T-helper 2 cell treated with Interferon-gamma antibody and Interleukin-4, amounts not matched to agents 5 μg/mL and 100 μg/mL, for 36 hours (primary cell): ENCODE results near the gene HS3ST1.
A peak's percentile ranks its signal among the peaks of the same experiment; 100 is the strongest.

Source experiments
- DNase-seq: peaks from one replicate; pipeline ENCODE4 v3.0.0; 2021; ENCODE audit warnings: low spot score
- H3K27ac Mint-ChIP-seq: one replicate; pipeline ENCODE4 v1.8.0; 2021; ENCODE audit warnings: mild to moderate bottlenecking, mixed read lengths
- H3K27me3 Mint-ChIP-seq: one replicate; pipeline ENCODE4 v1.8.0; 2021; ENCODE audit warnings: low read depth, mixed read lengths
- H3K36me3 Mint-ChIP-seq: one replicate; pipeline ENCODE4 v1.8.0; 2021; ENCODE audit warnings: low read depth, mixed read lengths
- H3K4me1 Mint-ChIP-seq: one replicate; pipeline ENCODE4 v1.8.0; 2021; ENCODE audit warnings: low read depth, mixed read lengths
- H3K4me3 Mint-ChIP-seq: one replicate; pipeline ENCODE4 v1.8.0; 2022; ENCODE audit warnings: mild to moderate bottlenecking, moderate library complexity, mixed read lengths
- H3K9me3 Mint-ChIP-seq: one replicate; pipeline ENCODE4 v1.8.0; 2021; ENCODE audit warnings: mixed read lengths

HS3ST1 gene

DNA sequence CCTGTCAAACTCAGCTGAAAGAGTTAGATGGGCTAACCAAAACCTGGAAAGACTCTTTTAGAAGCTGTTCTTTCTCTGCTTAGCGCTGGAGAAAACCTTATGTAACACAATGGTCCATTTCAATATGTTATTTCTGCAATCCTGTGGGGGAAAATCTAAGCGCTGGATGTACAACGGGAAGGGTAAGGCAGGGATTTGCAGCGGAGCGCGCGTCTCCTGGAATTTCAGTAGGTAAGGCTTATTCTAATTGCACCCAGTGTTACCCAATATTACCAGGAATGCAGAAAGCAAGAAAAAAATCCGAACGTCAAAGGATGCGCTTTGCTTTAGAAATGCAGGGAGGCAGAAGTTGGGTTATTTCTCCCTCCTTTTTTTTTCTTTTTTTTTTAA, 2.0 kb downstream of the HS3ST1 start:
- Mint-ChIP-seq H3K4me1 (peaks cover 8% of the 10 kb centered on the region), H3K27me3 (peaks cover 57% of the 10 kb centered on the region), H3K36me3 (no peaks in the 10 kb centered on the region), H3K27ac (no peak overlapping the region), H3K4me3 (peak overlapping the region; percentile 24), H3K9me3 (no peaks in the 10 kb centered on the region)
- DNase-seq = no peak

DNA sequence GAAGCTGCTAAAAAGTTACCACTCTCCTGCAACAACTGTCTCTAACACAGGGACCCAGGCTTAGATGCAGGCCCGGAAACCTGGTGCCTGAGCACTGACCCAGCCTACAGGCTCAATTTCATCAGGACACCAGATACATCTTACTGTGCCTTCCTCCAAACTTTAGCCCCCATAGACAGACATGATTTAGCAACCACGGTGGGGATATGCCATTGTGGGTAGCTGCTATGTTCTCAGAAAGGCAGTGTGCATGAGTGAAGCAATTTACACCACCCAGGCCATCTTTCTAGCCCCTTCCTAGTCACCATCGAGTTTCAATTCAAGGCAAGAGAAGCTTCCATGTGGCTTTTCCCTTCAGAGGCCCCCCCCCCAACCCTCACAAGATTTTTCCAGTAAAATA, 2.7 kb downstream of the HS3ST1 start:
- Mint-ChIP-seq H3K36me3 (no peaks in the 10 kb centered on the region), H3K27me3 (peaks cover 52% of the 10 kb centered on the region), H3K27ac (no peak overlapping the region), H3K4me1 (peaks cover 8% of the 10 kb centered on the region), H3K4me3 (no peak overlapping the region), H3K9me3 (no peaks in the 10 kb centered on the region)
- no peak for DNase-seq

DNA sequence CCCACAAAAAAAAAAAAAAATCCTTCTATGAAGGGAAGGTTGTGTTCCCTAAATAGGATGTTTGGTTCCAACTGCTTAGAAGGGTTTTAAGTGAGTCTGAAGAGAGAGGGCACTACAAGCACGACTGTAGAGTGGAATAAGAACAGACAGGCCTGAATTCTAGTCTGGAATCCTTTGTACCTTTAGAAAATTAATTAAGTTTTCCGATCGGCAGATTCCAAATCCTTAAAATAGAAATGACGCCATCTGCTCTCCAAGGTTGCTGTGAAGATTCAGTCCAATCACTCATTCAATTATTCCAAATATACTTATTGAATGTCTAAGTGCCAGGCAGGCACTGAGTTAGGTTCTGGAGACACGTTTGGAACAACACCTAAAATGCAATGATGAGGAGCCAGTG, 3.8 kb downstream of the HS3ST1 start:
- Mint-ChIP-seq H3K4me1 (peaks cover 8% of the 10 kb centered on the region), H3K36me3 (no peaks in the 10 kb centered on the region), H3K4me3 (no peak overlapping the region)

DNA sequence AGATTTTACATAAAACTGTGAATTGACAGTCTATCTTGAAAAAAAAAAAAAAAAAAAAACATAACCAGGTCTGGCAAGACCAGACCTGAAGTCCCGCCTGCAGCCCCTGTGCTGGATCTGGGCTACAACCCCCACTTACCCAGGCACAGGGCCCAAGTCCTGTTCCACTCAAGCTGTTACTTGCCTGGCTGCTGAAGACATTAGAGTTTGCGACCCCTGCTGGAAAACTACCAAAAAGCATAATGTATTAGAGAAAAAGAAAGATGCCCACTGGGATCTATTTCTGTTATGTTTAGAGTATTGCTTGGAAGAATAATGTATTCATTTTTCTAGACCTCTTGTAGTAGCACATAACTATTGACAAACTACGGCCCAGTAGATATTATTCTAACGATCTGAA, 4.7 kb downstream of the HS3ST1 start:
- H3K27ac Mint-ChIP-seq = no peak overlapping the region
- H3K36me3 Mint-ChIP-seq = no peaks in the 10 kb centered on the region
- no peaks in the 10 kb centered on the region for H3K9me3 Mint-ChIP-seq
- no peak for DNase-seq
- peaks cover 5% of the 10 kb centered on the region for H3K4me1 Mint-ChIP-seq
- H3K27me3 Mint-ChIP-seq = peaks cover 34% of the 10 kb centered on the region
- no peak overlapping the region for H3K4me3 Mint-ChIP-seq

More for the DNA sequence above, 3.8 kb downstream of the HS3ST1 start:
- DNase-seq = no peak
- H3K27me3 Mint-ChIP-seq = peaks cover 42% of the 10 kb centered on the region
- H3K27ac Mint-ChIP-seq = no peak overlapping the region
- H3K9me3 Mint-ChIP-seq = no peaks in the 10 kb centered on the region

DNA sequence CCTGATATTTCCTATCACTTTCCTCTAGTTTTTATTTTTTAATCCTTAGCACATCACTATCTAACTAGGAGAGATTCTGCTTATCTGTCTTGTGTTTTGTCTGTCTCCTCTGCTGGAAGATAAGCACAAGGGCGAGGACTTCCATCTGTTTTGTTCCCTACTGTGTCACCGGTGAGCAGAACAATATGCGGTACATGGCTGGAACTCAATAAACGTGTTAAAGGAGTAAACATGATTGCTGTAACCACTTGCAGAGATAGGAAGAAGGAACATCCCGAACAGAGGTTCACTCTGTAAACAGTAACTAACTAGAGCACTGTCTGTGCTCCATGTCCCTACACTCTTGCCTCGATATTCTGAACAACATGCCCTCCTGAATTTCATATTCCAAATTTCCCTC, 5.2 kb downstream of the HS3ST1 start:
- Mint-ChIP-seq H3K27ac (no peak overlapping the region), H3K27me3 (peaks cover 32% of the 10 kb centered on the region), H3K36me3 (no peaks in the 10 kb centered on the region), H3K4me3 (no peak overlapping the region), H3K9me3 (no peaks in the 10 kb centered on the region), H3K4me1 (peaks cover 5% of the 10 kb centered on the region)
- no peak for DNase-seq

DNA sequence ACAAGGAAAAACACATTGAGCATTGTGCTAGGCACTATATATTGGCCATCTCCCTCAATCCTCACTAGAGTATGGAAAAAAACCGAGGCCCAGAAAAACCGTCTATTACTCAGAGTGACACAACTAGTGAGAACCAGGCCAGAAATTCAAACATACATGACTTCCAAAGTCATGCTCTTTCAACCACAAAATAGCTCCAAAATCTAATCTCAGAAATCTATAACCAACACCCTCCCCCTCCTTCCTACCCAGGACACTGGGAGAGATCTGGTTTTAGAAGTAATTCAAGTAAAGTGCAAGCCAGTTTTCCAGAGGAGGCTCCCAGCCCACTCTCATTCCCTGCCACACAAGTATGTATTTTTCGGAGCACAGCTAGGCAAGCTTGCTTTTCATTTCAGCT, 7.6 kb downstream of the HS3ST1 start:
- no peaks in the 10 kb centered on the region for H3K9me3 Mint-ChIP-seq
- H3K27ac Mint-ChIP-seq = no peak overlapping the region
- peaks cover 11% of the 10 kb centered on the region for H3K27me3 Mint-ChIP-seq
- no peak overlapping the region for H3K4me3 Mint-ChIP-seq
- H3K36me3 Mint-ChIP-seq = no peaks in the 10 kb centered on the region
- no peak for DNase-seq
- no peaks in the 10 kb centered on the region for H3K4me1 Mint-ChIP-seq

DNA sequence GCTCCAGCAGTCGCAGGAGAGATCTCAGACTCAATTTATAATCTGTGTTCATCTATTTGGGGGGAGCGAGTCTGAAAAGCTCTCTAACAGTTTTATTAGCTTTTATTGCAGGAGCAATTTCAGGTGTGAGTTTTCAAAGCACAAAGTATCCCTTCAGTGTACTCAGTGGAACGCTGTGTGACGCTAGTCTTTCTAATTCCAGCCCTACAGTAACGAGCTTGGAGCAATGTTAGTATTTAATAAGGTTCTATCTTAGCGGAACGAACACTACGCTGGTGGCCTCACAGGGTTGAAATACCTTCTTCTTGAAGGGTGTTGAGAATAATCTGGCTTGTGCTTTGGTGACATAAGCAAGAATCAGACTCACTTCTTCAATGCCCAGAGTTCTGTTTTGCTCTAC, 8.4 kb downstream of the HS3ST1 start:
- no peak overlapping the region for H3K4me3 Mint-ChIP-seq
- H3K9me3 Mint-ChIP-seq = no peaks in the 10 kb centered on the region
- H3K36me3 Mint-ChIP-seq = no peaks in the 10 kb centered on the region
- no peaks in the 10 kb centered on the region for H3K4me1 Mint-ChIP-seq
- H3K27ac Mint-ChIP-seq = no peak overlapping the region
- H3K27me3 Mint-ChIP-seq = peaks cover 4% of the 10 kb centered on the region
- no peak for DNase-seq

DNA sequence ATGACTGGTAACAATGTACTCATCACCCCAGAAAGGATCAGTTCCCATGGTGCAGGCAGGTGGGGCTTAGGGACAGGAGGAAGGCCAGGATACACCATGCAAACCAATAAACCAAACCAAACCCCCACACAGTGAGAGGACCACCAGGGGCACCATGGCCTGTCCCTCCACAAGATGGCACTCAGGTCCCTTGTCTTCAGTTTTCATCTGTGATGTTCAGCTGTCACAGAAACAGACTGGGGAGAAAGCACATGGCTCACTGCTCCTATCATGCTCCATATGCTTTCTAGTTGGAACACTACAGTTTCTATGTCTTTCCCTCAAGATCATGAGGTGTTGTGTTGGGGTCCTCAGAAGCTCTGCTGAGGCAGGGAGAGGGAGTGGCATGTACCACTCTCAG, 10.1 kb downstream of the HS3ST1 start:
- peaks cover 4% of the 10 kb centered on the region for H3K27me3 Mint-ChIP-seq
- no peaks in the 10 kb centered on the region for H3K36me3 Mint-ChIP-seq
- H3K4me3 Mint-ChIP-seq = no peak overlapping the region
- no peak for DNase-seq
- H3K4me1 Mint-ChIP-seq = no peaks in the 10 kb centered on the region
- H3K9me3 Mint-ChIP-seq = no peaks in the 10 kb centered on the region
- H3K27ac Mint-ChIP-seq = no peak overlapping the region

DNA sequence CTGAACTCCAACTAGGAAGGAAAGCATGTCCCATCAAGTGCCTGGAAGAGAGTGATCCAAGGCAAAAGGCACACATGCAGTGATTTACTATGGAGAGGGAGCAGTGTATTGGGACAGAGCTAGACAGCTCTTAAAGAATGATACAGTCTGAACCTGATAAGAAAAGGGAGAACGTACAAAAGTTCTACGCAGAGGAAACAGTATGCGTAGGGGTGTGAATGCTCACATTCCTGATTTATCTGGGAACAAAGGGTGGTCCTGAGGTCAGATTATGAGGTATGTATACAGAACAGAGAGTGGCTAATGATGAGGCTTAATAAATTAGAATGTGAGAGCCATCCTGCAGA, 12.0 kb downstream of the HS3ST1 start:
- H3K4me1 Mint-ChIP-seq = no peaks in the 10 kb centered on the region
- H3K4me3 Mint-ChIP-seq = no peak overlapping the region
- DNase-seq = no peak

DNA sequence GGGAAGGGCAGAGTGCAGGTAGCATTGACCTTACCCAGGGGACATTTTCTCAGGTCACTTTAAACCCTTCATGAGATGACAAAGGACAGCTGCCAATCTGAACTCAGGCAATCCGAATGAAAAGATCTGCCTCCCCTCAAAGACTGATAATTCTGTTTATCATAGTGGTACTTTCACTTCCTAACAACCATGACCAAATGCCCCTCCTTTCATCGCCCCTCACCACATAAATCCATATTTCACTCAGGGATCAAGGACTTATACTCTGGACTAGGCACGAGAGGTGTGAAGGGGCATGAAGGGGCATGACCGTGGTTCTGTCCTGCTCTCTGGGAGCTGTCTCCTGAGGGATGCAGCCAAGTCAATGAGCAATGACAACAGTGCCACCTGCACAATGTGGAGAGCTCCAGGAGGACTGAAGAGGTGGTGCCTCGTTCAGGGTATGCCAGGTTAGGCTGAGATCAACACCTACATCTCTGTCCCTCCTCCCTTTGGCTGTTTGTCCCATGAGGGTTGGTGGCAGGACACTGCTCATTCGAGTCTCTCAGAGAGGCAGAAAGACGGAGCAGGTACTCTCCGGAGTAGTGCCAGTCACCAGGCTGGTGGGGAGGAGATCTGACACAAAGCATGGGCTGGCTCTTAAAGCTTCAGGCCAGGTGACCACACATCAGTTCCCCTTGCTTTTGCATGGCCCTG, 12.5 kb downstream of the HS3ST1 start:
- Mint-ChIP-seq H3K4me1 (no peaks in the 10 kb centered on the region), H3K36me3 (no peaks in the 10 kb centered on the region), H3K4me3 (no peak overlapping the region), H3K27me3 (no peaks in the 10 kb centered on the region), H3K9me3 (no peaks in the 10 kb centered on the region), H3K27ac (no peak overlapping the region)
- no peak for DNase-seq

More for the DNA sequence above, 12.0 kb downstream of the HS3ST1 start:
- no peak overlapping the region for H3K27ac Mint-ChIP-seq
- H3K27me3 Mint-ChIP-seq = peaks cover 2% of the 10 kb centered on the region
- H3K36me3 Mint-ChIP-seq = no peaks in the 10 kb centered on the region
- H3K9me3 Mint-ChIP-seq = no peaks in the 10 kb centered on the region

DNA sequence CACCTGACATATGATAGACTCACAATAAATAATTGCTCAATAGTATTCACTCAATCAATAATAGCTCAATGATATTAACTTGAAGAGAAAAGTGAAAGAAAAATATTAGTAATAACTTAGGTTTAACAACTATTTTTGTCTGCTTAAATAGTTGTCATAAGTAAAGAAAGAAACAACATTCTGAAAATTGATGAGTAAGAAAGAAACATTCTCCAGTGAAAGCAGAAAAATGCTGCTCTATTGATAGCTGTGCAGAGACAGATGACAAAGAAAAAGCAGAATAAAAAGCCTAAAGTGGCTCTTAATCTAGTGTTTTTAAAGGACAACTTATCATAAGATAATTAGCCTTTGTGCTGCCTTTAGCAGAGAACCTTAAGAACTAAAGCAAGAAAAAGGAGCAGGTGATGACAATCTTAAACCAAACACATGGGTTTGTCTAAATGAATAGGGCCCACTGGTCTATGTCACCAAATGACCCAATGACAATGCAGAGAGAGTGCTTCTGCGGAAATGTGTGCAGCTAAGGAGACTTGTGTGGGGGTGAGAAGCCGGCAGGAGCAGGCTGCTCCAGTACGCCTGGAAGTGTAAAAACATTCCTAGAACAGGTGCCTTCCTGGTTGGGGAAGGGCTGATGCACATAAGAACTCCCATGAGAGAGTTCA, 13.2 kb downstream of the HS3ST1 start:
- DNase-seq = no peak
- H3K27ac Mint-ChIP-seq = no peak overlapping the region
- H3K27me3 Mint-ChIP-seq = no peaks in the 10 kb centered on the region

DNA sequence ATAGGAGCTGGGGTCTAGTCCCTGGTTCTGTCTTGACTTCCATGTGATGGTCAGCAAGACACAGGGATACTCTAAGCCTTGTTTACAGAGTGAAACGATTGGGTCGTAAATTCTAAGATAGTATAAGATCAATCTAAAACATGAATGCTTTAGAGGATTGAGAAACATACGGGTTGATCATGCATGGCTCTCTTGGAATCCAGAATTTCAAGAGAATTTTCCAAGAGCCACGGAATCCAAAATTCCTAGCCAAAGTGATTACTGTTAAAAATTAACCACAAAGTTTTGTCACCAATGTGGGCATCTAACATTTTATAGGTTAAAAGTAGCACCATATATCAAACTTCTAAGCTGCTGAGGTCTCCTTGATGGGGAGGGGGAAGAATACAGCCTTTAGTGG, 16.5 kb downstream of the HS3ST1 start:
- Mint-ChIP-seq H3K27ac (no peak overlapping the region), H3K4me1 (no peaks in the 10 kb centered on the region), H3K4me3 (no peak overlapping the region), H3K27me3 (peaks cover 3% of the 10 kb centered on the region), H3K9me3 (no peaks in the 10 kb centered on the region), H3K36me3 (no peaks in the 10 kb centered on the region)
- no peak for DNase-seq

More for the DNA sequence above, 13.2 kb downstream of the HS3ST1 start:
- Mint-ChIP-seq H3K4me1 (no peaks in the 10 kb centered on the region), H3K36me3 (no peaks in the 10 kb centered on the region), H3K9me3 (no peaks in the 10 kb centered on the region), H3K4me3 (no peak overlapping the region)

DNA sequence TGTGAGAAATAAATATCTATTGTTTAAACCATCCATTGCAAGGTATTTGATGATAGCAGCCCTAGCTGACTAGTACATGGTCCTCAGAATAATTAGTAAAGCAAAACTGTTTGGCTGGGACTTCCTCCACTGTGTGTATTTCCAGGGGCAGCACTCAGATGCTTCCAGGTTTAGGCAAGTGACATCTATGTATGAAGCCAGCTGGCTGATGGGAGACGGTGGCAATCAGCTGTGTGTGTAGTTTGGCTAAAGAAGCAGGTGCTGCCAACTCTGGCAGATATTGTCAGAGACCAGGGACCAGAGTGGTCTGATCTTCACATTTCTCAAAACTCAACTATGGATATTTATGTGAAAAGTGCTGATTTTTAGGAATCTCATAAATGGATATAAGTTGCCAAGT, 19.1 kb downstream of the HS3ST1 start:
- no peak for DNase-seq
- no peaks in the 10 kb centered on the region for H3K36me3 Mint-ChIP-seq
- H3K27ac Mint-ChIP-seq = no peak overlapping the region
- no peak overlapping the region for H3K4me3 Mint-ChIP-seq
- H3K9me3 Mint-ChIP-seq = no peaks in the 10 kb centered on the region
- H3K27me3 Mint-ChIP-seq = peaks cover 3% of the 10 kb centered on the region
- no peaks in the 10 kb centered on the region for H3K4me1 Mint-ChIP-seq

DNA sequence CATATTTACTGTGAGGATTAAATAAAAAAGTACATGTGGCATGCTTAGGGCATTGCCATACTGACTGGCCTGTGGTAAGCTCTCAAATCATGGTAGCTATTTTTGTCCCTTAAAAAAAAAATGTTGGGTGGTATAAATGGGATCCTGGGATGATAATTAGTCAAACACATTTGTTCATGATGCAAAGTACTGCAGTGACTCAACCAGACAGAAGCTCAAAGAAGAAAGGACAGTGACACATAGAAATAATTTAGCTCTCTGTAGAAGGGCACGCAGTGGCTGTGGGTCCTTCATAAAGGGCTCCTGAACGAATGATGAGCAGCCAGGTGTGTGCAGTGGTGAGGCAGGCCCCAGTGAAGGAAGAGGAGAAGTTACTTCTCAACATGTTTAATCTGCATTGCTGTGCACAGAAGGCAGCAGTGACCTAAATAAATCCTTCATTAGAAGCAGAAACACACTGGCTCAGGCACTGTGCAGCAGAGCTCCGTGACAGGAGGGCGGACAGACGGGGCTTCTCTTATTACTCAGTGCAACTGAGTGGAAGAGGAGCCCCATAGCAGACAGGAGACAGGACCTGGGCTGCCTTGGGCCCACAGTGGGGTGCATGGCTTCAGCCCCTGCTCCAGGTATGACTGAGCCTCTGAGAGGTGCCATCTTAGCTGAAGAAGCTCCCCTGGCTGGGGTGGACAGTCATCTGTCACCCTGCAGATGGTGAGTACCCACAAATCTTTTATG, 20.3 kb downstream of the HS3ST1 start:
- H3K9me3 Mint-ChIP-seq = no peaks in the 10 kb centered on the region
- H3K4me3 Mint-ChIP-seq = no peak overlapping the region
- no peaks in the 10 kb centered on the region for H3K4me1 Mint-ChIP-seq
- no peaks in the 10 kb centered on the region for H3K36me3 Mint-ChIP-seq
- DNase-seq = no peak
- H3K27ac Mint-ChIP-seq = no peak overlapping the region
- H3K27me3 Mint-ChIP-seq = peaks cover 3% of the 10 kb centered on the region
